ENCODE measurements around the gene DHRS4.

- TF ChIP-seq CTCF (IDR thresholded peaks at IDR 0.05) (no peak), EP300 (IDR thresholded peaks at IDR 0.05) (no peak)
These were observed 19.8 kb upstream of the DHRS4 start for GRCh38 chr14:23933742-23934128.
